Liver (tissue), 2 donors: ENCODE measurements around the gene ASXL2.

ENCODE experiments used
- YY1 ChIP-seq: IDR thresholded peaks from 2 replicates; pipeline ENCODE4 v1.6.1; 2016; ENCODE audit warnings: antibody characterized with exemption, mild to moderate bottlenecking
- TF ChIP-seq, protein P1 (sequence below): fragments of 150-350 bp; IDR thresholded peaks from 2 replicates; pipeline ENCODE4 v1.5.1; 2017; ENCODE audit warnings: improper control_type of control experiment, low read depth, low read length; ENCODE audit not compliant: missing input control
- donor health status: healthy.

GRCh38 chr2:25877431-25878360 lies 591 bp downstream of the ASXL2 start:
- TF ChIP-seq, protein P1, sequence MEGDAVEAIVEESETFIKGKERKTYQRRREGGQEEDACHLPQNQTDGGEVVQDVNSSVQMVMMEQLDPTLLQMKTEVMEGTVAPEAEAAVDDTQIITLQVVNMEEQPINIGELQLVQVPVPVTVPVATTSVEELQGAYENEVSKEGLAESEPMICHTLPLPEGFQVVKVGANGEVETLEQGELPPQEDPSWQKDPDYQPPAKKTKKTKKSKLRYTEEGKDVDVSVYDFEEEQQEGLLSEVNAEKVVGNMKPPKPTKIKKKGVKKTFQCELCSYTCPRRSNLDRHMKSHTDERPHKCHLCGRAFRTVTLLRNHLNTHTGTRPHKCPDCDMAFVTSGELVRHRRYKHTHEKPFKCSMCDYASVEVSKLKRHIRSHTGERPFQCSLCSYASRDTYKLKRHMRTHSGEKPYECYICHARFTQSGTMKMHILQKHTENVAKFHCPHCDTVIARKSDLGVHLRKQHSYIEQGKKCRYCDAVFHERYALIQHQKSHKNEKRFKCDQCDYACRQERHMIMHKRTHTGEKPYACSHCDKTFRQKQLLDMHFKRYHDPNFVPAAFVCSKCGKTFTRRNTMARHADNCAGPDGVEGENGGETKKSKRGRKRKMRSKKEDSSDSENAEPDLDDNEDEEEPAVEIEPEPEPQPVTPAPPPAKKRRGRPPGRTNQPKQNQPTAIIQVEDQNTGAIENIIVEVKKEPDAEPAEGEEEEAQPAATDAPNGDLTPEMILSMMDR, result no peak
- no peak for TF ChIP-seq YY1
